Measurements from ENCODE around the gene NXPH2. TPM values are rescaled to one million over a fixed set of nuclear protein-coding genes. Genes with fewer than 3 reads are reported as not detected.
"Not testable (repeated sequence)": the region's sequence is repeated elsewhere in the genome, so short reads cannot be mapped to it uniquely, and the experiment has no call there.

NXPH2 gene
- total RNA-seq, 1 experiment from 2014 or later = not detected

DNA sequence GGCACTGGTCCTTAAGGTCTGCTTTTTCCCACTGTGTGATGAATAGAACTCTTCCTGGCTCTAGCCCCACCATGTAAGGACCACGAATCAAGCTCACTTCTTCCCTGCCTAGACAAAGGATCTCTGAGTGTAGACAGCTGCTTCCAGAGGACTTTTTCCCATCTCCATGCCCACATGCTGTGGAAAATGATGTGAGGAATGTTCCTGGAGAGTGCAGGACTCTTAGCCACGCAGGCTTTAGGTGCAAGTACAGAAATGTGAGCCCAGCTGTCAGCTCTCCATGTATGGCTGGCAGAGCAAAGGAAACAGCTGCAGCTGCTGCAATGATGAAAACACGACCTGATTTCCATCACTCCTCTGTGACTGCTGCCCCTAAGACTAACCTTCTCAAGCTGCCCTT lies 35.5 kb downstream of the NXPH2 start:
- BruUV-seq (replicated peaks) = no TSS peak
- intact Hi-C loops (cut with micrococcal nuclease) = no loop called here
- no peak for DNase-seq (ENCODE audit: unreplicated experiment)
- CTCF ChIA-PET = interaction anchor here (1.0 kb wide), 1 partner anchor 8 kb away, joined by 3 read pairs; no protein-coding TSS in a partner anchor
- Mint-ChIP-seq H3K4me1 (ENCODE audit: insufficient read depth, unreplicated experiment) (no peaks in the 10 kb centered on the region), H3K36me3 (ENCODE audit: insufficient read depth, unreplicated experiment) (no peaks in the 10 kb centered on the region), H3K27me3 (ENCODE audit: insufficient read depth, unreplicated experiment) (no peaks in the 10 kb centered on the region), H3K27ac (ENCODE audit: low read depth, unreplicated experiment) (no peak overlapping the region), H3K4me3 (ENCODE audit: unreplicated experiment) (no peak overlapping the region), H3K9me3 (ENCODE audit: unreplicated experiment) (no peaks in the 10 kb centered on the region)
- POLR2A ChIA-PET = no interaction called here
- TF ChIP-seq, protein P1, sequence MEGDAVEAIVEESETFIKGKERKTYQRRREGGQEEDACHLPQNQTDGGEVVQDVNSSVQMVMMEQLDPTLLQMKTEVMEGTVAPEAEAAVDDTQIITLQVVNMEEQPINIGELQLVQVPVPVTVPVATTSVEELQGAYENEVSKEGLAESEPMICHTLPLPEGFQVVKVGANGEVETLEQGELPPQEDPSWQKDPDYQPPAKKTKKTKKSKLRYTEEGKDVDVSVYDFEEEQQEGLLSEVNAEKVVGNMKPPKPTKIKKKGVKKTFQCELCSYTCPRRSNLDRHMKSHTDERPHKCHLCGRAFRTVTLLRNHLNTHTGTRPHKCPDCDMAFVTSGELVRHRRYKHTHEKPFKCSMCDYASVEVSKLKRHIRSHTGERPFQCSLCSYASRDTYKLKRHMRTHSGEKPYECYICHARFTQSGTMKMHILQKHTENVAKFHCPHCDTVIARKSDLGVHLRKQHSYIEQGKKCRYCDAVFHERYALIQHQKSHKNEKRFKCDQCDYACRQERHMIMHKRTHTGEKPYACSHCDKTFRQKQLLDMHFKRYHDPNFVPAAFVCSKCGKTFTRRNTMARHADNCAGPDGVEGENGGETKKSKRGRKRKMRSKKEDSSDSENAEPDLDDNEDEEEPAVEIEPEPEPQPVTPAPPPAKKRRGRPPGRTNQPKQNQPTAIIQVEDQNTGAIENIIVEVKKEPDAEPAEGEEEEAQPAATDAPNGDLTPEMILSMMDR (IDR thresholded peaks at IDR 0.05; ENCODE audit: unreplicated experiment) = no peak

DNA sequence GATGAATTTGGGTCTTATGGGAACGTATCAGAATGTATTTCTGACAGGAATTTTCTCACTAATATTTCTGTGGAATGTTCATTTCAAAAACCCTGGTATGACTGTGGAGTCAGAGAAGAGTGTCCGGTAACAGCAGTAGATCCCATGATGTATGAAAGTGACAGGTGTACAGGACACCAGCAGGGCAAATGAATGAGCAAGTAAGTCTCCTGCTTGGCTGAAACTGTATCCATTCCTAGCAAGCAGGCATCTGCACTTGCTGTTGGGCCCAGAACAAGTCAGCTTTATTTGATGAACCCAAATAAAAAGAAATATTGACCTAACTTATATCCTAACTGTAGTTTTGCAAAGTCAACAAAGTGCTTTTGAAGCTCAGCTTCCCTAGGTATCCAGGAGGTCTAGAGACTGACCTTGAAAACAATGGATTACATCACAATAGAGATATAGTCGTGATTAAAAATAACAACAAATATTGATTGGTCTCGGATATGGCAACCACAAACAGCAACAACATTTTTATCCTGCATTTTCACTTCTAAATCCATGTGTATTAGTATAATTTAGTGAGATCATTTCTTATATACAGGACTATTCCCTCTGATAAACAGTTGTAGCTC lies 37.6 kb downstream of the NXPH2 start:
- Mint-ChIP-seq H3K9me3 (ENCODE audit: unreplicated experiment) (no peaks in the 10 kb centered on the region), H3K36me3 (ENCODE audit: insufficient read depth, unreplicated experiment) (no peaks in the 10 kb centered on the region), H3K27ac (ENCODE audit: low read depth, unreplicated experiment) (no peak overlapping the region), H3K27me3 (ENCODE audit: insufficient read depth, unreplicated experiment) (no peaks in the 10 kb centered on the region), H3K4me3 (ENCODE audit: unreplicated experiment) (no peak overlapping the region), H3K4me1 (ENCODE audit: insufficient read depth, unreplicated experiment) (no peaks in the 10 kb centered on the region)
- no TSS peak for BruUV-seq (replicated peaks)
- TF ChIP-seq, protein P1 (IDR thresholded peaks at IDR 0.05; ENCODE audit: unreplicated experiment) = no peak
- DNase-seq (ENCODE audit: unreplicated experiment) = no peak
- CTCF ChIA-PET = interaction anchor here (0.6 to 1.0 kb wide), 2 partner anchors 10 to 69 kb away, joined by 3 read pairs; no protein-coding TSS in a partner anchor
- intact Hi-C loops (cut with micrococcal nuclease) = no loop called here
- POLR2A ChIA-PET = no interaction called here

DNA sequence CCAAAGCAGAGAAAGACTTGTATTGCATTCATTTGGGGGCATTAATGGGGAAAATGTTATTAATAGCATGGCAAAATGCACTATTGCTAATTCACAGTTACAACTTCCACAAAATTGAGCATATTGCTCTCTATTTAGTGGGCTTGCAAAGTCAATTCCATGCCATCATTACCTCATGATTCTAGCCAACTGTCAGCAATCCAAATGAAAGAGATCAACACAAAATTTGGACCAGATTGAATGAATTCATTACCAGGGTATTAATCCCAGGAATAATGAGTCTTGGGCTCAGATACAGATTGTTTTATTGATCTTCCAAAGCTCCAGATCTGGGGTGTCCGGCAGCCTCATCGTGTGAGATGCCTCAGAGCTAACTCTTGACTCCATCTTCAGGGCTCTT lies 38.3 kb downstream of the NXPH2 start:
- CTCF ChIA-PET = interaction anchor here (1.0 kb wide), 1 partner anchor 10 kb away, joined by 3 read pairs; no protein-coding TSS in a partner anchor
- no TSS peak for BruUV-seq (replicated peaks)
- H3K4me3 Mint-ChIP-seq (ENCODE audit: unreplicated experiment) = no peak overlapping the region
- TF ChIP-seq, protein P1 (IDR thresholded peaks at IDR 0.05; ENCODE audit: unreplicated experiment) = no peak
- intact Hi-C loops (cut with micrococcal nuclease) = no loop called here
- POLR2A ChIA-PET = no interaction called here
- no peak for DNase-seq (ENCODE audit: unreplicated experiment)
- H3K27me3 Mint-ChIP-seq (ENCODE audit: insufficient read depth, unreplicated experiment) = no peaks in the 10 kb centered on the region
- H3K27ac Mint-ChIP-seq (ENCODE audit: low read depth, unreplicated experiment) = no peak overlapping the region
- H3K9me3 Mint-ChIP-seq (ENCODE audit: unreplicated experiment) = peaks cover 6% of the 10 kb centered on the region
- H3K36me3 Mint-ChIP-seq (ENCODE audit: insufficient read depth, unreplicated experiment) = no peaks in the 10 kb centered on the region
- no peaks in the 10 kb centered on the region for H3K4me1 Mint-ChIP-seq (ENCODE audit: insufficient read depth, unreplicated experiment)

DNA sequence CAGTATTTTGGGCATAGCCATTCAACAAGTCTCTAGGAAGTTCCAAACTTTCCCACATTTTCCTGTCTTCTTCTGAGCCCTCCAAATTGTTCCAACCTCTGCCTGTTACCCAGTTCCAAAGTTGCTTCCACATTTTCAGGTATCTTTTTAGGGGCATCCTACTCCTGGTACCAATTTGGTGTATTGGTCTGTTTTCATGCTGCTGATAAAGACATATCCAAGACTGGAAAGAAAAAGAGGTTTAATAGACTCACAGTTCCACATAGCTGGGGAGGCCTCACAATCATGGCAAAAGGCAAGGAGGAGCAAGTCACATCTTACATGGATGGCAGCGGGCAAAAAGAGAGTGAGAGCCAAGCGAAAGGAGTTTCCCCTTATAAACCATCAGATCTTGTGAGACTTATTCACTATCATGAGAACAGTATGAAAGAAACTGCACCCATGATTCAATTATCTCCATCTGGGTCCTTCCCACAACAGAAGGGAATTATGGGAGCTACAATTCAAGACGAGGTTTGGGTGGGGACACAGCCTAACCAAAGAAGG lies 43.1 kb downstream of the NXPH2 start:
- intact Hi-C loops (cut with micrococcal nuclease); BruUV-seq (replicated peaks); H3K4me3 Mint-ChIP-seq (ENCODE audit: unreplicated experiment); DNase-seq (ENCODE audit: unreplicated experiment); POLR2A ChIA-PET; H3K27ac Mint-ChIP-seq (ENCODE audit: low read depth, unreplicated experiment); H3K27me3 Mint-ChIP-seq (ENCODE audit: insufficient read depth, unreplicated experiment); H3K4me1 Mint-ChIP-seq (ENCODE audit: insufficient read depth, unreplicated experiment); CTCF ChIA-PET; H3K36me3 Mint-ChIP-seq (ENCODE audit: insufficient read depth, unreplicated experiment): not testable (repeated sequence)
- peaks cover 22% of the 10 kb centered on the region for H3K9me3 Mint-ChIP-seq (ENCODE audit: unreplicated experiment)
